GF-D8 (cell line): ENCODE data around the gene SCN5A.

Experiments
- DNase-seq: peaks from one replicate; lab custom pipeline; 2025; lab: John Stamatoyannopoulos, UW

The SCN5A gene

DNA sequence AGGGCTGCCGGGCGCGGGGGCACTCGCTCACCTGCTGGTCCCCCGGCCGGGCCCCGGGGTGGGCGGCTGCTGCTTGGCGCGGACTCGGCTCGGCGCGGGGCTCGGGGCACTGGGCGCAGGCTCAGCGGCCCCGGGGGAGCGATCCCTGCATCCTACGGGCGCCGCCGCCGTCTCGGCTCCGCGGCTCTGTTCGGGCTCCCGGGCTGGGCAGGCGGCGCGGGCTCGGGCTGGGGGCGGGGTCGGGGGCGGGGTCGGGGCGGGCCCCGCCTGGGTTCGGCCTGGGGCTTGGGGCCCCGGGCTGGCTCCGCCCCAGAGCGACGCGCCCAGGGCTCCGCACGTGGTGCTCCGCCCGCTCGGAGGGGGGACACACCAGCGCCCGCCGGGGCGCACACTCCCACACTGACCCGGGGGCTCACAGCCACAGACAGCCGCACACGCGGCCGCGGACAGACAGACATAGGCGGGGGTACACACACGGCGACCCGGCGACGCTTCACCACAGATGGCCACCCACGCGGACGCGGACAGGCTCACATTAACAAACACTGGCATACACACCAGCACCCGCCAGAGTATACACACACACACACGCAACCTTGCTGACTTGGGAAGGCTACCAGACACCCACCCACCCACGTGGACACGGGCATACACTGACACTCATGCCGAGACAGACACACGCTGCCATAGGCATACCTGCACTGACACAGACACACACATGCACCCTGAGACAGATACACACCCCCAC, at the start of gene SCN5A:
Gene SCN5A (minus strand): TSS at position 188 of the 748 bp plus-strand sequence. CDS start 16,380 bp downstream, outside the sequence.
- no peak for DNase-seq

GRCh38 chr3:38698760-38699159, 49.3 kb upstream of the SCN5A start:
- no peak for DNase-seq

DNA sequence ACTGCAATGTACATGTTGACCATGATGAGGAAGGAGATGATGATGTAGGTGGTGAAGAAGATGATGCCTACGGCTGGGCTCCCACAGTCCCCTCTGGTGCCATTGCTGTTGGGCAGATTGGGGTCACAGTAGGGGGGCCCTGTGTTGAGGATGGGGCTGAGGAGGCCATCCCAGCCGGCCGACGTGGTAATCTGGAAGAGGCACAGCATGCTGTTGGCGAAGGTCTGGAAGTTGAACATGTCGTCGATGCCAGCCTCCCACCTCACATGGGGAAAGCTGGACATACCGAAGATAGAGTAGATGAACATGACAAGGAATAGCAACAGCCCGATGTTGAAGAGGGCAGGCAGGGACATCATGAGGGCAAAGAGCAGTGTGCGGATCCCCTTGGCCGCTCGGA, 48.6 kb upstream of the SCN5A start:
- DNase-seq = no peak

GRCh38 chr3:38696034-38696433, 46.5 kb upstream of the SCN5A start:
- no peak for DNase-seq

DNA sequence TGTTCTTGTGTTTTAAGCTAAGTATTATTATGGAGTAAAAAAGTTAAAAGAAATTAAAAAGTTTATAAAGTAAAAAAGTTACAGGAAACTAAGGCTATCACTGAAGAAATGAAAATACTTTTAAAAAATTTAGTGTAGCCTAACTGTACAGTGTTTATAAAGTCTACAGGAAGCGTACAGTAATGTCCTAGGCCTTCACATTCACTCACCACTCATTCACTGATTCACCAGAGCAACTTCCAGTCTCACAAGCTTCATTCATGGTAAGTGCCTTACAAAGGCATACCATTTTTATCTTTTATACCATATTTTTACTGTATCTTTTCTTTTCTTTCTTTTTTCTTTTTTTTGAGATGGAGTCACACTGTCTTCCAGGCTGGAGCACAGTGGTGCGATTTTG, 40.7 kb upstream of the SCN5A start:
- DNase-seq = no peak

DNA sequence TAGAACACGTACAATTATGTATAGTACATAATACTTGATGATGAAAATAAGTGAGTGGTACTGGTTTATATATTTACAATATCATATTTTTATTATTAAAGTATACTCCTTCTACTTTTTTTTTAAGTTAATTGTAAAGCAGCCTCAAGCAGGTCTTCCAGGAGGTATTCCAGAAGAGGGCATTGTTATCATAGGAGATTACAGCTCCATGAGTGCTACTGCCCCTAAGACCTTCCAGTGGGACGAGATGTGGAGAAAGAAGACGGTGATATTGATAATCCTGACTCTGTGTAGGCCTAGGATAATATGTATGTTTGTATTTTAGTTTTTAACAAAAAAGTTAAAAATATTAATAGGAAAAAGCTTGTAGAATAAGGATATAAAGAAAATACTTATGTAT, 40.3 kb upstream of the SCN5A start:
- no peak for DNase-seq

GRCh38 chr3:38689346-38689745, 39.9 kb upstream of the SCN5A start:
- DNase-seq = no peak

DNA sequence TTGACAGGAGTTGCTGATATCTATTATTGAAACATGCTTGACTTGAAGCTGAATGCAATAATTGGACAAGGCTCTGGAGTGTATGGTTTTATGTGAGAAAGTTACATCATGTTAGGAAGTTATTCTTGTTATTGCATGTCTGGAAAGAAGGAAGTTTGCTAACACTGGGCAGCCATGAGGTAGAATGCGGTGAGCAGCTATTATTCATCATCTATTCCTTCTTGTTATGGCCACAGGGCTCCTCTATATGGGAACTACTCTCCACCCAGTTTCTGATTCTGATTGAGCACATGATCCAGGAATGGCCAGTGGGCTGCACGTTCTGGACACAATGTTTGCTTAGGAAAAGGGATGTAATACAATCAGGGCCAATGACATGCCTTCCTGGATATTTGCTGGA, 37.8 kb upstream of the SCN5A start:
- no peak for DNase-seq

DNA sequence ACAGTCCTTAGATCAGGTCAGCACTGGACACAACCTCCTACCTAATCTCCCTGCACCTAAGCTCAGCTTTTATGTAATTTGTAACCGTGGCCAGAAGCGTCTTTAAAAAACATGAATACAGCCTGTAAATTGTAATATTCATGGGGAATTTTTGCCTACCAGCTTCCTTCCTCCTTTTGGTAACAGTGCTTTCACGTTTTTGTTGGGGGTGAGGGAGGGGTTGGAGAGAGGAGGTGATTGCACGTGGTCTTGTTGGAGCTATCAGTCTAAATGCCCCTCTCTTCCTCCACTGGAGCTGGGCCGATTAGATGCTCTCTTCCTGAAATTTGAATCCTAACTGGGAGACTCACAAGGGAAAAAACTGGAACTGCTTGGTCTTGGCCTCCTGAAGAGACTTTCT, 35.1 kb upstream of the SCN5A start:
- no peak for DNase-seq

DNA sequence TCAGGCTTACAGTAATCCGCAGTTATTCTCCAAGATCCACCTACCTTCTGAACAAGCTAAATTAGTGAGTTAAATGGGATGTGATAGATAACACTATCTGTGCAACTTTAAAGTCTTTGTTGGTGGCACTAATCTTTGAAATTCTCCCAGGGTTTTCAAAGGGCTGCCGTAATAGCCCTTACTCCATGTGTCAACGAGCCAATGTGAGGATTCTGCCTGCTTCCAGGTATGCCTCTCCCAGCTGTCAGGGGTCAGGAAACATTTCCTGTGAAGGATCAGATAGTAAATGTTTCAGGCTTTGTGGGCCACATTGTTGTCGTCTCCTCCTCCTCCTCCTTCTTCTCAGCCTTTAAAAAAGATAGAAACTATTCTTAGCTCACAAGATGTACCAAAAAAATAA, 20.2 kb upstream of the SCN5A start:
- no peak for DNase-seq

- no peak for DNase-seq
Observed at GRCh38 chr3:38662544-38662943, 13.1 kb upstream of the SCN5A start.

DNA sequence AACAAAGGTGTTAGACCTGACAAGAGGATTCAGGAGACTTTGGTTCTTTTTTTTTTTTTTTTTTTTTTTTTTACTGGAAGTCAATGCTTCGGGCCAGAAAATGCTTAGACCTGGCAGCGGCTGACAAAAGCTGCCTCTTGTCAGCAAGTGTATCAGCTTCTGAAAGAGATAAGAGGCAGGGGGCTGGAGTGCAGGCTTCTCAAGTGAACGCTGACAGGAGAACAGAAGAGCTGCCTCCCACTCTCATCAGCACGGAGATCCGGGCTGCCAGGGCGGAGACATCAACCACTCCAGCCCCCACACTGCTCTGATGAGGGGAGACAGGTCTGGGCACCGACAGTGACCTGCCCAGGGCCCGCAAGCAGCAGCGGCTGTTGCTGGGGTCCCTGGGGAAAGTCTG, 9.4 kb upstream of the SCN5A start:
- DNase-seq = no peak

GRCh38 chr3:38657369-38657768, 7.9 kb upstream of the SCN5A start:
- DNase-seq = no peak

- no peak for DNase-seq
Observed at GRCh38 chr3:38655708-38656300, 6.3 kb upstream of the SCN5A start.

GRCh38 chr3:38653685-38654537, 4.4 kb upstream of the SCN5A start:
- DNase-seq = no peak

DNA sequence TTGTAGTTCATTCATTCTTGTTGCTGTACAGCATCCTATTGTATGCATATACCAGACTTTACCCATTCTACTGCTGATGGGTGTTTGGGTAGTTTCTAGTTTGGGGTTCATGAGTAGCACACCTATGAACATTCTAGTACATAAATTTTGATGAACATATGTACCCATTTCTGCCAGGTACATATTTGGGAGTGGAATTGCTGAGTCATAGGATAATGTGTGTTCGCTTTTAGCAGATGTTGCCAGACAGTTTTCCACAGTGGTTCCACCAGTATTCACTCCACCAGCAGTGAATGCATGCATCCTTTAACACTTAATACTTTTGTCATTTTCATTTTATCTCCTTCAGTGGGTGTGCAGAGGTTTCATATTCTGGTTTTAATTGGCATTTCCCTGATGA, 3.4 kb upstream of the SCN5A start:
- no peak for DNase-seq

- DNase-seq = no peak
Observed at GRCh38 chr3:38651153-38651789, 1.8 kb upstream of the SCN5A start.

DNA sequence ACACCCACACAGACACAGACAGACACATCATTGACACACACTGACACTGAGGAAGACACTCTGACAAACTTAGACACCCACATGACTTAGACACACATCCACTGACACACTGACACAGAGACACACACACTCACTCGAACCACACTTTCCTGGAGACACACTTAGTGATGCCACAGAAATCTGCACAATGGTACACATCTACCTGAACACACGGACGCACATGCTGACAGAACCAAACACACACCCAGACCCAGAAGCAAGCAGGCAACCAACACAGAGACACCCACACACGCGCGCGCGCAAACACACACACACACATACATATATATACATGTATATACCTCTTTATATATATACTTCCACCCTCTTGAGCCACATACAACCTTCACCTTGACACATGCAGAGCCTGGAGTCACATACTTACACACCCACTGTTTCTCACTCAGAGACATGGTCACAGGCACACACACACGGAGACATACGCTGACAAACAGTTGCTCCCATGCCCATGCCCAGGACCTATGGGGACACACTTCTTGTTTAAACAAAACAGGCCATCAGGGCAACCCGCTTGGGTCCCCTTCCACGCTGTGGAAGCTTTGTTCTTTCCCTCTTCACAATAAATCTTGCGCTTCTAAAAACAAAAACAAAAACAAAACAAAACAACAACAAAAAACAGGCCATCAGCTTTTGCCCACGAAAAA, 913 bp upstream of the SCN5A start:
- no peak for DNase-seq

DNA sequence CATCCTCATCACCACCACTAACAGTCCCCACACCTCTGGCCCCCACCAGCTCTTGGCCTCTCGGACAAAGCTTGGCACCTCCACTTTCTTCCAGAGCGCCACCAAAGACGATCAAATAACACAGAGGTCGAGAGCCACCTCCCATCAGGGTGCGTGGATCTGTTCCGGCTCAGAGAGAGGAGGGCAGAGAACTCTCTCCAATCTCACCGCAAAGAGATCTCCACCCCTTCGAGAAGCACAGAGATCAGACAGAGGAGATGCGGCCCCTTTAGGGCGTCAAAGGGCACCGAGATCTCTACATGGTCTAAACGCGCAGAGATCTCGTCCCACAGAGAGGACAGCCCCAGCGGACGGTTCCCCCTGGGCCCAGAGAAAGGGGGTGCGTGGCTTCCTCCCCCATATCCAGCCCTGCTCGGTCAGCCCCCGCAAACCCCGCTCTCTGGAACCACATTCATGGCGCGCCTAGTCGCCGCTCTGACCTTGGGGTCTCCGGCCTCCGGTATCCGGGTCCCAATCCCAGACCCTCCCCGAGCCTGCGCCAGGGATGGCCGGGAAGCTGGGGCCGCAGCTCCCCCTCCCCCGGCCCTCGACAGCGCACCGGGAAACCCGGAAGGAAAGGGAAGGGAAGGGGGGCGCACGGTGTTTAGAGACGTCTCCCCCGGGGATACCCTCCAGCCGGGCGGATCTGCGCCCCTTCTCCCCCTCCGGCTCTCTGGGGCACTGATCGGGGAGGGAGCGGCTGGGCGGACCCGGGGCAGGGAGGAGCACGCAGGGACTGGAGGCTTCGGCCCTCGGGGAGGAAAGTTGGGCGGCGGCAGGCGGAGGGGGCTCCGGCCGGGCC, 608 bp downstream of the SCN5A start:
- no peak for DNase-seq

- no peak for DNase-seq
Observed at GRCh38 chr3:38648024-38648658, 1.3 kb downstream of the SCN5A start.
